GM12875 (cell line): Measurements from ENCODE around the gene RSU1.
A peak's percentile ranks its signal among the peaks of the same experiment; 100 is the strongest.

ENCODE experiments used
- H3K4me3 ChIP-seq: one replicate; pipeline ENCODE4 v1.5.1; 2011; ENCODE audit warnings: low read depth, low read length, control low read depth
- TF ChIP-seq, protein P1 (sequence below): IDR thresholded peaks from 2 replicates; pipeline ENCODE4 v1.5.1; 2011; ENCODE audit warnings: low read depth, mild to moderate bottlenecking, control low read depth, inconsistent platforms, low read length, moderate library complexity, borderline replicate concordance; ENCODE audit not compliant: insufficient read depth

The RSU1 gene

GRCh38 chr10:16816171-16816570, 1.1 kb downstream of the RSU1 start:
- TF ChIP-seq, protein P1, sequence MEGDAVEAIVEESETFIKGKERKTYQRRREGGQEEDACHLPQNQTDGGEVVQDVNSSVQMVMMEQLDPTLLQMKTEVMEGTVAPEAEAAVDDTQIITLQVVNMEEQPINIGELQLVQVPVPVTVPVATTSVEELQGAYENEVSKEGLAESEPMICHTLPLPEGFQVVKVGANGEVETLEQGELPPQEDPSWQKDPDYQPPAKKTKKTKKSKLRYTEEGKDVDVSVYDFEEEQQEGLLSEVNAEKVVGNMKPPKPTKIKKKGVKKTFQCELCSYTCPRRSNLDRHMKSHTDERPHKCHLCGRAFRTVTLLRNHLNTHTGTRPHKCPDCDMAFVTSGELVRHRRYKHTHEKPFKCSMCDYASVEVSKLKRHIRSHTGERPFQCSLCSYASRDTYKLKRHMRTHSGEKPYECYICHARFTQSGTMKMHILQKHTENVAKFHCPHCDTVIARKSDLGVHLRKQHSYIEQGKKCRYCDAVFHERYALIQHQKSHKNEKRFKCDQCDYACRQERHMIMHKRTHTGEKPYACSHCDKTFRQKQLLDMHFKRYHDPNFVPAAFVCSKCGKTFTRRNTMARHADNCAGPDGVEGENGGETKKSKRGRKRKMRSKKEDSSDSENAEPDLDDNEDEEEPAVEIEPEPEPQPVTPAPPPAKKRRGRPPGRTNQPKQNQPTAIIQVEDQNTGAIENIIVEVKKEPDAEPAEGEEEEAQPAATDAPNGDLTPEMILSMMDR, result no peak

DNA sequence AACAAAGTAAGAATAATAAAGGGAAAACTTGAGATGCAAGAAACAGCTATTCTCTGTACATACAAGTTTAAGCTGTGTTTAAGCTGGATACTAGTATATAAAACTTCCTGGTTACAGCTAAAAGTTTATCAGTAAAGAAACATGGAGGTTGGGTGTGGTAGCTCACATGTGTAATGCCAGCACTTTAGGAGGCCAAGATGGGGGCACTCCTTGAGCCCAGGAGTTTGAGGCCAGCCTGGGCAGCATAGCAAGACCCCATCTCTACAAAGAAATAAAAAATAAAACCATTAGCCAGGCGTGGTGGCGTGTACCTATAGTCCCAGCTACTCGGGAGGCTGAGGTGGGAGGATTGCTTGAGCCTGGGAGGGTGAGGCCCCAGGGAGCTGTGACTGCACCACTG, 3.2 kb downstream of the RSU1 start:
- TF ChIP-seq, protein P1, result no peak
- H3K4me3 ChIP-seq, result no peak overlapping the region

More at GRCh38 chr10:16816171-16816570, 1.1 kb downstream of the RSU1 start:
- H3K4me3 ChIP-seq, result no peak overlapping the region

DNA sequence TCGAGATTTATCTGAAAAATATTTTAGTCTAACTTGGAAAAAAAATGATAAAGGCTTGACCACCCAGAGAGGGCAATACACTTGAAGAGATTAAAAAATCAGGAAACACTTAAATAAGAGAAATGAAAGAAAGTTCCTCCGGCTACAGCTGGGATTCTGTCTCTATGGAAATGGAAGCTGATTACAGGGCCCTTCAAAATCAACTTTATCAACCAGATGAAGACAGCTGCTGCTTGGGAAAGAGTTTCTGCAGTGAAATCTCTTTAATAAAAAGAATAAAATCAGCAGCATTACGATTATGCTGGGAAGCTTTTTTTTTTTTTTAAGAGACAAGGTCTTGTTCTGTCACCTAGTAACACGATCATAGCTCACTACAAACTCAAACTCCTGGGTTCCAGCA, 4.5 kb downstream of the RSU1 start:
- TF ChIP-seq, protein P1, result no peak
- no peak overlapping the region for H3K4me3 ChIP-seq

GRCh38 chr10:16811765-16812164, 5.5 kb downstream of the RSU1 start:
- TF ChIP-seq, protein P1, result no peak

GRCh38 chr10:16811292-16811691, 5.9 kb downstream of the RSU1 start:
- no peak overlapping the region for H3K4me3 ChIP-seq
- TF ChIP-seq, protein P1, result no peak

More at GRCh38 chr10:16811765-16812164, 5.5 kb downstream of the RSU1 start:
- no peak overlapping the region for H3K4me3 ChIP-seq

GRCh38 chr10:16809074-16809718, 8.0 kb downstream of the RSU1 start:
- H3K4me3 ChIP-seq, result no peak overlapping the region
- TF ChIP-seq, protein P1, result peak; percentile 60; the same call in 1 of the 2 replicates

DNA sequence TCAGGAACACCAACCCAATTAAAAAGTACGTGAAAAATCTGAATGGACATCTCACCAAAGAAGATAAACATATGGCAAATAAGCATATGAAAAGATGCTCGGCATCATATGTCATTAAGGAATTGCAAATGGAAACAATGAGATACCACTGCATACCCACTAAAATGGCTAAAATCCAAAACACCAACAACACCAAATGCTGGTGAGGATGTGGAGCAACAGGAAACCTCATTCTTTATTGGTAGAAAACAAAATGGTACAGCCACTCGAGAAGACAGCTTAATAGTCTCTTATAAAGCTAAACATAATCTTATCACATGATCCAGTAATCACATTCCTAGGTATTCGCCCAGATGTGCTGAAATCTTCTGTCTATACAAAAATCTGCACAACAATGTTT, 13.1 kb downstream of the RSU1 start:
- TF ChIP-seq, protein P1, result no peak
- H3K4me3 ChIP-seq, result no peak overlapping the region
